HepG2 (cell line): ENCODE measurements around the gene CSNK1G1. TPM values are rescaled to one million over a fixed set of nuclear protein-coding genes. Genes with fewer than 3 reads are reported as not detected.

Source experiments
- ATF7-NPFF ChIP-seq: sonication (generic); formaldehyde crosslinking; IDR thresholded peaks from 2 replicates; pipeline ENCODE4 v1.8.1; 2023; ENCODE audit warnings: mild to moderate bottlenecking, low read depth, missing genetic modification reagents, moderate library complexity
- BCL3 ChIP-seq: sonication (generic); formaldehyde crosslinking; IDR thresholded peaks from 2 replicates; pipeline ENCODE4 v1.5.1; 2020; ENCODE audit warnings: mild to moderate bottlenecking, missing genetic modification reagents, moderate library complexity
- FOXA3 ChIP-seq: IDR thresholded peaks from 2 replicates; pipeline ENCODE4 v1.6.1; 2016; ENCODE audit warnings: missing genetic modification reagents, missing compliant biosample characterization
- KAT7 ChIP-seq: IDR thresholded peaks from 2 replicates; pipeline ENCODE4 v1.6.1; 2018; ENCODE audit warnings: borderline replicate concordance, missing compliant biosample characterization
- KDM2A ChIP-seq: sonication (generic); formaldehyde crosslinking; IDR thresholded peaks from 2 replicates; pipeline ENCODE4 v1.4.0; 2020; ENCODE audit warnings: low read depth, missing genetic modification reagents, borderline replicate concordance
- MTF2 ChIP-seq: sonication (generic); formaldehyde crosslinking; IDR thresholded peaks from 2 replicates; pipeline ENCODE4 v1.5.0; 2020; ENCODE audit warnings: missing genetic modification reagents, borderline replicate concordance
- NCOR1 ChIP-seq: fragments of 200-600 bp; sonication (generic); IDR thresholded peaks from 2 replicates; pipeline ENCODE4 v1.7.0; 2017; ENCODE audit warnings: antibody characterized with exemption, low read length, borderline replicate concordance
- NFE2L2 ChIP-seq: fragments of 150-350 bp; IDR thresholded peaks from 2 replicates; pipeline ENCODE4 v1.6.1; 2014; ENCODE audit warnings: low read length
- NFYC ChIP-seq: IDR thresholded peaks from 2 replicates; pipeline ENCODE4 v1.6.1; 2016; ENCODE audit warnings: missing genetic modification reagents, missing compliant biosample characterization
- NR2F2 ChIP-seq: IDR thresholded peaks from 2 replicates; pipeline ENCODE4 v1.6.1; 2012; ENCODE audit warnings: low read depth, inconsistent platforms, borderline replicate concordance
- REXO4 ChIP-seq: sonication (generic); formaldehyde crosslinking; IDR thresholded peaks from 2 replicates; pipeline ENCODE4 v1.8.0; 2022; ENCODE audit warnings: missing genetic modification reagents, mild to moderate bottlenecking, borderline replicate concordance
- SIX1 ChIP-seq: sonication (generic); formaldehyde crosslinking; IDR thresholded peaks from 2 replicates; pipeline ENCODE4 v1.4.0; 2020; ENCODE audit warnings: missing genetic modification reagents, borderline replicate concordance
- TCF7L2 ChIP-seq: IDR thresholded peaks from 2 replicates; pipeline ENCODE4 v1.6.1; 2011; ENCODE audit warnings: mild to moderate bottlenecking, low read depth, low read length, moderate library complexity
- THYN1 ChIP-seq: sonication (generic); formaldehyde crosslinking; IDR thresholded peaks from 2 replicates; pipeline ENCODE4 v1.8.1; 2023; ENCODE audit warnings: low read depth, mild to moderate bottlenecking, moderate library complexity, missing genetic modification reagents, borderline replicate concordance
- ZBTB42 ChIP-seq: sonication (generic); formaldehyde crosslinking; IDR thresholded peaks from 2 replicates; pipeline ENCODE4 v1.5.0; 2020; ENCODE audit warnings: mild to moderate bottlenecking, missing genetic modification reagents
- ZNF235 ChIP-seq: sonication (generic); formaldehyde crosslinking; IDR thresholded peaks from 2 replicates; pipeline ENCODE4 v1.8.1; 2023; ENCODE audit warnings: mild to moderate bottlenecking, missing genetic modification reagents, borderline replicate concordance
- ZNF263 ChIP-seq: sonication (generic); formaldehyde crosslinking; IDR thresholded peaks from 2 replicates; pipeline ENCODE4 v1.4.0; 2020; ENCODE audit warnings: missing genetic modification reagents
- ZNF296 ChIP-seq: sonication (generic); formaldehyde crosslinking; conservative IDR thresholded peaks from 2 replicates; pipeline ENCODE4 v1.5.0; 2020; ENCODE audit warnings: mild to moderate bottlenecking, missing genetic modification reagents
- ZNF441 ChIP-seq: sonication (generic); formaldehyde crosslinking; IDR thresholded peaks from 2 replicates; pipeline ENCODE4 v1.7.0; 2021; ENCODE audit warnings: missing genetic modification reagents, borderline replicate concordance
- ZNF574 ChIP-seq: sonication (generic); formaldehyde crosslinking; IDR thresholded peaks from 2 replicates; pipeline ENCODE4 v1.4.0; 2020; ENCODE audit warnings: missing genetic modification reagents
- ZNF614 ChIP-seq: IDR thresholded peaks from 2 replicates; pipeline ENCODE4 v1.6.1; 2018; ENCODE audit warnings: missing biosample characterization, missing genetic modification reagents, inconsistent platforms, borderline replicate concordance
- polyA plus RNA-seq, 8 experiments: library from polyadenylated mRNA; depleted of rRNA in 3 of 8; stranded (reverse) in 7 of 8; unstranded in 1 of 8; fragments of >200 nt; fragmentation: Illumina TruSeq in 4 of 8; extraction: Trizol in 4 of 8; gene quantifications; 2 replicates each; pipeline versions ENCODE4 v1.2.1 to v1.2.3, GENCODE V29; 2011 to 2016; ENCODE audit warnings: low read depth in 4 of 8, missing spikeins in 1 of 8, mixed read lengths in 1 of 8; ENCODE audit not compliant: insufficient read depth in 1 of 8
- total RNA-seq, 5 experiments: library from RNA; depleted of rRNA; stranded (reverse); fragments of >200 nt; fragmentation: Illumina TruSeq; extraction: Trizol; gene quantifications; 2 replicates each; pipeline ENCODE4 v1.2.3, GENCODE V29; 2016; ENCODE audit warnings: low read depth in 1 of 5
- TF ChIP-seq, protein P1 (sequence below): IDR thresholded peaks from 2 replicates; pipeline ENCODE4 v1.6.1; 2012; ENCODE audit warnings: low read depth, low read length, improper control_type of control experiment
- TF ChIP-seq, protein P2 (sequence below): sonication (generic); formaldehyde crosslinking; IDR thresholded peaks from 2 replicates; pipeline ENCODE4 v1.4.0; 2020; ENCODE audit warnings: missing genetic modification reagents

The CSNK1G1 gene
- total and polyA plus RNA-seq, 2 of the 13 experiments (the other 11 are each of a cell fraction or from before 2014, with no cell fraction given), result 8.5 to 12.6 TPM

DNA sequence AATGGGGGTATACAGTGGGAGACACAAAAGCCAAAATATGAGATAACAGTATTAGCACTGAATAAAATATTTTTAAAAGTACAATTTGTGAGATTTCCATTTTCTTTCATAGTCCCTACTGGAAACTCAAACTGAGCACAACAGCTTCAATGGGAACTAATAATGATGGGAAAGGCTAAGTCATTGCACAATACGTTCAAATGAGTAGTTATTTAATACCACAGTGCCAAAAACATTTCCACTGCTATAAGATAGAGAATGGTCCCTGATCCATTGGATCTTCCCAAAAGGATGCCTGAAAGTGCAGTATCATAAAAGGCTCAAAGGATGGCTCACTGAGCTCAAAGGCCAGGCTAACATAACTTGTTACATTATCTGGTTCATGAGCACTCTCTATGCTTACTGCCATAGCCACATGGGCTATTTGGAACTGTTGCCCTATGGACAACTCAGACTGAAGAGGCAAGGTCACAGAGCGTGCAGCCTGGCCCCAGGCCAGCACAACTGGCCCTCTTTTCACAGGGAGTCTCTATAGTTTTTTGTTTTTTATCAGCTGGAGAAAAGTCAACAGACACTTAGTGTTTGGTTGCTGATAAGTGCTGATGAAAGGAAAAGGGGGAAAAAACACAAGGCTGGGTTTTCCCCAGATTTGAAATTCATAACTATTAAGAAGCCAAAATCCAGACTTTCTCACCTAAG is 139.1 kb downstream of the CSNK1G1 start (continued):
- TF ChIP-seq BCL3 (CRISPR knock-in tag) (peak; percentile 93), ZBTB42 (CRISPR knock-in tag) (no peak), ZNF235 (CRISPR knock-in tag) (no peak), NFYC (CRISPR knock-in tag) (no peak), ZNF614 (CRISPR knock-in tag) (peak; percentile 87), NR2F2 (peak; percentile 78), KDM2A (CRISPR knock-in tag) (no peak), FOXA3 (CRISPR knock-in tag) (peak; percentile 93; the same call in 1 of the 2 replicates), KAT7 (CRISPR knock-in tag) (no peak), NFE2L2 (no peak), ZNF441 (CRISPR knock-in tag) (no peak), ZNF296 (CRISPR knock-in tag) (no peak), ZNF263 (CRISPR knock-in tag) (no peak), SIX1 (peak; percentile 18; the same call in 1 of the 2 replicates), TCF7L2 (no peak), NCOR1 (peak; percentile 85; the same call in 1 of the 2 replicates), THYN1 (CRISPR knock-in tag) (no peak), REXO4 (CRISPR knock-in tag) (no peak), ZNF574 (peak; percentile 73), ATF7-NPFF (CRISPR knock-in tag) (no peak), MTF2 (CRISPR knock-in tag) (no peak)
- TF ChIP-seq, protein P1, sequence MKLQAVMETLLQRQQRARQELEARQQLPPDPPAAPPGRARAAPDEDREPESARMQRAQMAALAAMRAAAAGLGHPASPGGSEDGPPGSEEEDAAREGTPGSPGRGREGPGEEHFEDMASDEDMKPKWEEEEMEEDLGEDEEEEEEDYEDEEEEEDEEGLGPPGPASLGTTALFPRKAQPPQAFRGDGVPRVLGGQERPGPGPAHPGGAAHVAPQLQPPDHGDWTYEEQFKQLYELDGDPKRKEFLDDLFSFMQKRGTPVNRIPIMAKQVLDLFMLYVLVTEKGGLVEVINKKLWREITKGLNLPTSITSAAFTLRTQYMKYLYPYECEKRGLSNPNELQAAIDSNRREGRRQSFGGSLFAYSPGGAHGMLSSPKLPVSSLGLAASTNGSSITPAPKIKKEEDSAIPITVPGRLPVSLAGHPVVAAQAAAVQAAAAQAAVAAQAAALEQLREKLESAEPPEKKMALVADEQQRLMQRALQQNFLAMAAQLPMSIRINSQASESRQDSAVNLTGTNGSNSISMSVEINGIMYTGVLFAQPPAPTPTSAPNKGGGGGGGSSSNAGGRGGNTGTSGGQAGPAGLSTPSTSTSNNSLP, result peak; percentile 71; the same call in 1 of the 2 replicates
- TF ChIP-seq, protein P2, sequence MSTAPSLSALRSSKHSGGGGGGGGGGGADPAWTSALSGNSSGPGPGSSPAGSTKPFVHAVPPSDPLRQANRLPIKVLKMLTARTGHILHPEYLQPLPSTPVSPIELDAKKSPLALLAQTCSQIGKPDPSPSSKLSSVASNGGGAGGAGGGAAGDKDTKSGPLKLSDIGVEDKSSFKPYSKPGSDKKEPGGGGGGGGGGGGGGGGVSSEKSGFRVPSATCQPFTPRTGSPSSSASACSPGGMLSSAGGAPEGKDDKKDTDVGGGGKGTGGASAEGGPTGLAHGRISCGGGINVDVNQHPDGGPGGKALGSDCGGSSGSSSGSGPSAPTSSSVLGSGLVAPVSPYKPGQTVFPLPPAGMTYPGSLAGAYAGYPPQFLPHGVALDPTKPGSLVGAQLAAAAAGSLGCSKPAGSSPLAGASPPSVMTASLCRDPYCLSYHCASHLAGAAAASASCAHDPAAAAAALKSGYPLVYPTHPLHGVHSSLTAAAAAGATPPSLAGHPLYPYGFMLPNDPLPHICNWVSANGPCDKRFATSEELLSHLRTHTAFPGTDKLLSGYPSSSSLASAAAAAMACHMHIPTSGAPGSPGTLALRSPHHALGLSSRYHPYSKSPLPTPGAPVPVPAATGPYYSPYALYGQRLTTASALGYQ (CRISPR knock-in tag), result peak; percentile 50; the same call in 1 of the 2 replicates
